GM12874 (cell line): ENCODE results near the gene CHST8.

Experiments used
- TF ChIP-seq, protein P1 (sequence below): IDR thresholded peaks from 2 replicates; pipeline ENCODE4 v1.5.1; 2011; ENCODE audit warnings: low read depth, mild to moderate bottlenecking, control low read depth, low read length, moderate library complexity; ENCODE audit not compliant: insufficient read depth

The CHST8 gene

DNA sequence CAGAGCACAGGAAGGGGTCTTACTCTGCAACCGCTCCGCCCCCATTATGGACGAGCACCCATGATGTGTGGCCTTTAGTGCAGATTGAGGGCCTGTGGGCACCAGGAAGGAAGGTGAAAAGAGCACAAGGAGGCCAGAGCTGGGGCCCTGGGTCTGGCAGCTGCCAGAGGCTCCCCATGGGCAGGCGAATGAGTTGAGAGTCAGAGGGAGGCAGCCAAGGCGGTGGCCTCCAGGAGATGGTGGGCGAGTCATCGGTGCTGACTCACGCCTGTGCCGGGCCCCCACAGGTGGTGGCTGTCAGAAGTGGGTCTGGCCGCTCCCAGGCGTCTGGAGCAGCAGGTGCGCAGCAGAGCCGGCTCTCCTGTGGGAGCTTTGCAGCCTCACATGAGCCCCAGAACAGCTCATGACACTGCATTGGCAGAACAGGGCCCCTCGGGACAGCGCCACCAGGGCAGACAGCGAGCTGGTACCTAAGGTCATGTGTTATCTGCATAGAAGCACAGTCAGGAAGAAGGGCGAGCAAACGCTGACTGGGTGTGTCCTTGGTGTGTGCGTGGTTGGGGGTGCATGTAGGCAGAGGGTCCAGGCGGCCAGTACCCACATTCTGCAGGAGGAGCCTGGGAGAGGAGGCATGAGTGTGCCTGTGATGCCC lies 68.8 kb downstream of the CHST8 start:
- TF ChIP-seq, protein P1, sequence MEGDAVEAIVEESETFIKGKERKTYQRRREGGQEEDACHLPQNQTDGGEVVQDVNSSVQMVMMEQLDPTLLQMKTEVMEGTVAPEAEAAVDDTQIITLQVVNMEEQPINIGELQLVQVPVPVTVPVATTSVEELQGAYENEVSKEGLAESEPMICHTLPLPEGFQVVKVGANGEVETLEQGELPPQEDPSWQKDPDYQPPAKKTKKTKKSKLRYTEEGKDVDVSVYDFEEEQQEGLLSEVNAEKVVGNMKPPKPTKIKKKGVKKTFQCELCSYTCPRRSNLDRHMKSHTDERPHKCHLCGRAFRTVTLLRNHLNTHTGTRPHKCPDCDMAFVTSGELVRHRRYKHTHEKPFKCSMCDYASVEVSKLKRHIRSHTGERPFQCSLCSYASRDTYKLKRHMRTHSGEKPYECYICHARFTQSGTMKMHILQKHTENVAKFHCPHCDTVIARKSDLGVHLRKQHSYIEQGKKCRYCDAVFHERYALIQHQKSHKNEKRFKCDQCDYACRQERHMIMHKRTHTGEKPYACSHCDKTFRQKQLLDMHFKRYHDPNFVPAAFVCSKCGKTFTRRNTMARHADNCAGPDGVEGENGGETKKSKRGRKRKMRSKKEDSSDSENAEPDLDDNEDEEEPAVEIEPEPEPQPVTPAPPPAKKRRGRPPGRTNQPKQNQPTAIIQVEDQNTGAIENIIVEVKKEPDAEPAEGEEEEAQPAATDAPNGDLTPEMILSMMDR: no peak

DNA sequence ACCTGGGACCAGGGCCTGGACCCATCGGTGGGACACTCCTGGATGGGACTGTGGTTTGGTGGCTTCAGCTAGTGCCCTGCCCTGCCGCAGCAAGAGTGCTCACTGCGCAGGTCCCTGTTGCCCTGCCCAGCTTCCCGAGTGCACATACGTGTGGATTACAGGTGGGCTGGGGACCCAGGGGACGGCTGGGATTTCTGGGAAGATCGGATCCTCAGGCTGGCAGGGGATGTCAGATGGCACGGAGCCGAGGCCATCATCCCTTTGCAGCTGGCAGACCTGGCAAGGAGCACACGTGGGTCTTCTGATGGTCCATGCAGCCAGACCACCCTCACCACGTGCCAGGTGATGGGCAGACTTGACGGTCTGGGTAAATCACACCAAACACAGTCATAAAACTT lies 69.3 kb downstream of the CHST8 start:
- TF ChIP-seq, protein P1: no peak

GRCh38 chr19:33691736-33692135 lies 70.0 kb downstream of the CHST8 start:
- TF ChIP-seq, protein P1: no peak

DNA sequence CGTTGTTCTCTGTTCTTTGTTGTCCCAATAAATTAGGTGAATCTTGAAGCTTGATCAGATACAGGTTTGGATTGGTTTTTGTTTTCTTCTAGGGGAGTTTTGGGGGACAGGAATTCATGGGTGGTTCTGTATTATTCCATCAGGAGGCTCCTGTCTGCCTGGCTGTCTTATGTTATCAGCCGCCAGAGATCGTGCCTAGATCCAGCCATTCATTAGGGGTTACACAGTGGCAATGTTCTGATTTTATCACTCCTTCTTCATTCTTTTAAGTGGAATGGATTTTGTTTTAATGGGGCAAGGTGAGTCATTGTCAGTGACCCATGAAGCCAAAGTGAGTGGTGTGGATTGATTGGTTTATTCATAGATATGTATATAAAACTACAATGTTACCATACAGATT lies 71.9 kb downstream of the CHST8 start:
- TF ChIP-seq, protein P1: no peak

DNA sequence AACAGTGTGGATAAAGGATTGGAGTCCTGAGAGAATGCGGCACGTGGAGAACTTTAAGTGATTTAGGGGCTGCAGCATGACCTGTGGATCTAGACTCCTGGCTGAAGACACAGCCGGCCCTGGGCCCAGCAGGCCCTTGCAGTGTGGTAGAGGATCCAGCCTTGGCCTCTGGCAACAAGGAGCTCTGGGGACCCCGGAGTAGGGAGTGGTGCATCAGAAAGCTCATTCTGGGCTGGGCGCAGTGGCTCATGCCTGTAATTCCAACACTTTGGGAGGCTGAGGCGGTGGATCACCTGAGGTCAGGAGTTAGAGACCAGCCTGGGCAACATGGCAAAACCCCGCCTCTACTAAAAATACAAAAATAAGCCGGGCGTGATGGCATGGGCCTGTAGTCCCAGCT lies 76.0 kb downstream of the CHST8 start:
- TF ChIP-seq, protein P1: no peak

- TF ChIP-seq, protein P1: no peak
Measured at GRCh38 chr19:33698576-33699435, 77.1 kb downstream of the CHST8 start.

GRCh38 chr19:33699754-33700407 lies 78.1 kb downstream of the CHST8 start:
- TF ChIP-seq, protein P1: no peak
